ENCODE measurements around the gene NRCAM. TPM values are rescaled to one million over a fixed set of nuclear protein-coding genes. Genes with fewer than 3 reads are reported as not detected.

NRCAM gene
- total and polyA plus RNA-seq, 2 of the 13 experiments (the other 11 are each of a cell fraction or from before 2014, with no cell fraction given): 0.31 to 0.33 TPM

GRCh38 chr7:108408296-108408991 lies 47.8 kb downstream of the NRCAM start:
- no peak overlapping the region for H3K27ac ChIP-seq (ENCODE audit: extremely low read length, insufficient read depth, low read length)
- H3K9me3 ChIP-seq (ENCODE audit: low read length): no peaks in the 10 kb centered on the region
- POLR2A ChIA-PET: no interaction called here
- WGBS (ENCODE audit: low lambda C conversion rate): 53% methylated on average over 7 of the region's 7 CpGs
- in situ Hi-C loops (cut with HindIII; ENCODE audit: extremely low pct_ligation_motif_present, low pct_unique_long_range_greater_than_20kb): no loop called here
- no peaks in the 10 kb centered on the region for H3K79me2 ChIP-seq (ENCODE audit: insufficient read depth, low read length)
- no TSS peak for BruUV-seq (replicated peaks)
- DNase-seq (ENCODE audit: low spot score): no peak
- H3K27me3 ChIP-seq (ENCODE audit: control insufficient read depth in 1 of 2, insufficient read depth in 2 of 2, low read length in 2 of 2): no peaks in the 10 kb centered on the region
- no peaks in the 10 kb centered on the region for H3K4me1 ChIP-seq (ENCODE audit: insufficient read depth, low read length)
- no peaks in the 10 kb centered on the region for H4K20me1 ChIP-seq (ENCODE audit: insufficient read depth, low read length)
- no peaks in the 10 kb centered on the region for H3K36me3 ChIP-seq (replicated peaks in 1 of 2; ENCODE audit: control insufficient read depth in 1 of 2, insufficient read depth in 2 of 2, low read length in 2 of 2)
- H3K9ac ChIP-seq (ENCODE audit: insufficient read depth, low read depth, low read length): no peak overlapping the region
- H3K4me2 ChIP-seq (ENCODE audit: low read depth, low read length): no peak overlapping the region
- CTCF ChIA-PET (ENCODE audit: low intra/inter-chr PET ratio, low total read pairs): no interaction called here
- H3K4me3 ChIP-seq (replicated peaks in 1 of 3; ENCODE audit: insufficient read depth in 1 of 3, low read depth in 2 of 3, low read length in 3 of 3): no peak overlapping the region
- no peak overlapping the region for H2AFZ ChIP-seq (ENCODE audit: low read length)
- intact Hi-C loops (cut with micrococcal nuclease; ENCODE audit: unreplicated experiment): no loop called here
- TF ChIP-seq ZNF552 (CRISPR knock-in tag; IDR thresholded peaks at IDR 0.05; ENCODE audit: borderline replicate concordance) (no peak), NFATC3 (CRISPR knock-in tag; IDR thresholded peaks at IDR 0.05) (no peak), FLYWCH1 (CRISPR knock-in tag; IDR thresholded peaks at IDR 0.05) (no peak), ZBTB46 (CRISPR knock-in tag; IDR thresholded peaks at IDR 0.05; ENCODE audit: borderline replicate concordance) (no peak), ZNF460 (CRISPR knock-in tag; IDR thresholded peaks at IDR 0.05; ENCODE audit: borderline replicate concordance) (no peak), THYN1 (CRISPR knock-in tag; IDR thresholded peaks at IDR 0.05; ENCODE audit: borderline replicate concordance, low read depth) (no peak), ZNF230 (CRISPR knock-in tag; IDR thresholded peaks at IDR 0.05) (no peak), CHD2 (IDR thresholded peaks at IDR 0.05; ENCODE audit: low read depth, low read length) (no peak), CENPBD1 (CRISPR knock-in tag; IDR thresholded peaks at IDR 0.05; ENCODE audit: borderline replicate concordance, low read depth) (no peak), HIVEP1 (CRISPR knock-in tag; IDR thresholded peaks at IDR 0.05) (no peak), PHF21A (CRISPR knock-in tag; IDR thresholded peaks at IDR 0.05) (no peak), GPN1 (CRISPR knock-in tag; IDR thresholded peaks at IDR 0.05; ENCODE audit: borderline replicate concordance) (no peak), KLF13 (CRISPR knock-in tag; IDR thresholded peaks at IDR 0.05) (no peak)
- no peak for ATAC-seq
- FAIRE-seq: no peak

Data from HepG2 (cell line).